HepG2 (cell line): ENCODE data around the gene DLG5.

Experiments used
- ARNT ChIP-seq: fragments of 450-650 bp; IDR thresholded peaks from 2 replicates; pipeline ENCODE4 v1.6.1; 2017
- SP2 ChIP-seq: sonication (generic); formaldehyde crosslinking; IDR thresholded peaks from 2 replicates; pipeline ENCODE4 v1.5.1; 2020; ENCODE audit warnings: mild to moderate bottlenecking, missing genetic modification reagents

DNA sequence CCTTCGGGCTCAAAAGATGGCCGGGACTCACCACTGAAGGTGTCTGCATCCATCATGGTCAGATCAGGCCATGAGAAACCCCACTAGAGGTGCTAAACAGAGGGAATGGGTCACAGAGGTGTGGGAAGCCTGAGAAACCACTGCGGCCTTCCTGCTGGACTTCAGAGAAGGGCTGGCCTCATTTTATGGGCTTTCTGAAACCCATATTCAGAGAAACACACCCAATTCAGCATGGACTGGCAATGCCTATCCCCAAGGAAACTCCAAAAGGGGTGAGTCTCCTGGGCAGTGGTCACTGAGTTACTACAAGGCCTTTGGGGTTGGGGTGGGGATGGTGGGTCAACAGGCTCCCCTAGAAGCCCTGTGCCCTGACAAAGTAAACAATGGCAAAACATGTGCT, 58.0 kb downstream of the DLG5 start:
- TF ChIP-seq ARNT (no peak), SP2 (CRISPR knock-in tag) (no peak)
